SK-N-SH treated with all-trans-retinoic acid at 6 μM for 48 hours (cell line): ENCODE data around the gene CDK5R1.

Source experiments
- ATAC-seq: fragments of 200-7000 bp; cut with Tn5 transposase; 3 replicates; pipeline ENCODE4 v1.9.1; 2020; ENCODE audit warnings: mild to moderate bottlenecking, moderate library complexity
- ARNTL ChIP-seq: fragments of 450-650 bp; formaldehyde crosslinking; IDR thresholded peaks from 2 replicates; pipeline ENCODE4 v1.5.0; 2020; ENCODE audit warnings: low read depth, mild to moderate bottlenecking, moderate library complexity, borderline replicate concordance
- BACH2 ChIP-seq: fragments of 250-450 bp; sonication (Bioruptor Pico); IDR thresholded peaks from 2 replicates; pipeline ENCODE4 v1.9.0; 2021; ENCODE audit warnings: mild to moderate bottlenecking, borderline replicate concordance
- CSDC2 ChIP-seq: fragments of 250-450 bp; sonication (Bioruptor Pico); IDR thresholded peaks from 2 replicates; pipeline ENCODE4 v1.5.0; 2020; ENCODE audit warnings: mild to moderate bottlenecking, moderate library complexity
- ESRRG ChIP-seq: fragments of 250-450 bp; sonication (Bioruptor Pico); IDR thresholded peaks from 2 replicates; pipeline ENCODE4 v1.6.1; 2021; ENCODE audit warnings: mild to moderate bottlenecking
- GLIS3 ChIP-seq: fragments of 250-450 bp; sonication (Bioruptor Pico); IDR thresholded peaks from 2 replicates; pipeline ENCODE4 v1.5.0; 2020; ENCODE audit warnings: mild to moderate bottlenecking, moderate library complexity
- ISL1 ChIP-seq: fragments of 250-450 bp; sonication (Bioruptor Pico); IDR thresholded peaks from 2 replicates; pipeline ENCODE4 v2.1.2; 2022; ENCODE audit warnings: mild to moderate bottlenecking, moderate library complexity
- OSR1 ChIP-seq: fragments of 250-450 bp; sonication (Bioruptor Pico); IDR thresholded peaks from 2 replicates; pipeline ENCODE4 v1.8.0; 2022; ENCODE audit warnings: moderate library complexity, mild to moderate bottlenecking, inconsistent platforms
- PATZ1 ChIP-seq: fragments of 250-450 bp; sonication (Bioruptor Pico); IDR thresholded peaks from 2 replicates; pipeline ENCODE4 v1.8.0; 2020; ENCODE audit warnings: mild to moderate bottlenecking, moderate library complexity, borderline replicate concordance
- PPARA ChIP-seq: fragments of 250-450 bp; sonication (Bioruptor Pico); IDR thresholded peaks from 2 replicates; pipeline ENCODE4 v1.5.0; 2020; ENCODE audit warnings: mild to moderate bottlenecking, borderline replicate concordance
- RARB ChIP-seq: fragments of 250-450 bp; sonication (Bioruptor Pico); IDR thresholded peaks from 2 replicates; pipeline ENCODE4 v1.8.0; 2021; ENCODE audit warnings: mild to moderate bottlenecking, moderate library complexity
- SNAI2 ChIP-seq: fragments of 250-450 bp; sonication (Bioruptor Pico); IDR thresholded peaks from 2 replicates; pipeline ENCODE4 v1.5.0; 2020; ENCODE audit warnings: mild to moderate bottlenecking, moderate library complexity
- TOX ChIP-seq: fragments of 250-450 bp; sonication (Bioruptor Pico); IDR thresholded peaks from 2 replicates; pipeline ENCODE4 v1.8.0; 2021; ENCODE audit warnings: mild to moderate bottlenecking, moderate library complexity, borderline replicate concordance
- TSHZ2 ChIP-seq: fragments of 250-450 bp; sonication (Bioruptor Pico); IDR thresholded peaks from 2 replicates; pipeline ENCODE4 v1.5.0; 2020; ENCODE audit warnings: mild to moderate bottlenecking, moderate library complexity
- ZC3H10 ChIP-seq: fragments of 250-450 bp; sonication (Bioruptor Pico); IDR thresholded peaks from 2 replicates; pipeline ENCODE4 v1.5.1; 2021; ENCODE audit warnings: mild to moderate bottlenecking, moderate library complexity
- ZFP3 ChIP-seq: fragments of 250-450 bp; sonication (Bioruptor Pico); IDR thresholded peaks from 2 replicates; pipeline ENCODE4 v1.5.0; 2020; ENCODE audit warnings: mild to moderate bottlenecking, moderate library complexity
- ZNF565 ChIP-seq: fragments of 450-650 bp; formaldehyde crosslinking; conservative IDR thresholded peaks from 2 replicates; pipeline ENCODE4 v1.5.0; 2020; ENCODE audit warnings: low read depth, mild to moderate bottlenecking, moderate library complexity
- ZNF8 ChIP-seq: fragments of 450-650 bp; formaldehyde crosslinking; IDR thresholded peaks from 2 replicates; pipeline ENCODE4 v1.5.0; 2020; ENCODE audit warnings: mild to moderate bottlenecking, moderate library complexity
- TF ChIP-seq, protein P1 (sequence below): fragments of 250-450 bp; sonication (Bioruptor Pico); IDR thresholded peaks from 2 replicates; pipeline ENCODE4 v1.5.1; 2021; ENCODE audit warnings: mild to moderate bottlenecking, moderate library complexity
- TF ChIP-seq, protein P2 (sequence below): fragments of 250-450 bp; sonication (Bioruptor Pico); IDR thresholded peaks from 2 replicates; pipeline ENCODE4 v1.5.1; 2020; ENCODE audit warnings: low read depth, mild to moderate bottlenecking, moderate library complexity

CDK5R1 gene

DNA sequence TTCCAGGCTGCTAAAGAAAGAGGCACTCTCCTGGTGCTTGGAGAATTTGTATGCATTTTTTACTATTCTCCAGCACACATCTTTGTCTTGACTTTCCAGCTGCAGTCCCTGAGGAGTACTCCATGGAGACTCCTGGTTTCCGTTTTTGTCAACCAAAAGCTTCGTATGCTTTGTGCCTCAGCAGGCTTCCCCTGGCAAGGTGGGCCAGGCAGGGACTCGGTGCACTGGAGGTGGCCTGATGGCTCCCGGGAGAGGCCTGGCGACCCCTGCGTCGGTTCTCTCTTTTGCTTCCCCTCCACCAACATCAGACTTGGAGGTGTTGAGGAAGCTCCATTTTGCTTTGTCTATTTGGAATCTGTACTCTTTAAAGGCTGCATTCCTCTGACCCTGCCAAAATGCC lies 23.7 kb downstream of the CDK5R1 start:
- ATAC-seq, result no peak
- TF ChIP-seq GLIS3 (CRISPR knock-in tag) (no peak), BACH2 (CRISPR knock-in tag) (no peak)
- TF ChIP-seq, protein P1, sequence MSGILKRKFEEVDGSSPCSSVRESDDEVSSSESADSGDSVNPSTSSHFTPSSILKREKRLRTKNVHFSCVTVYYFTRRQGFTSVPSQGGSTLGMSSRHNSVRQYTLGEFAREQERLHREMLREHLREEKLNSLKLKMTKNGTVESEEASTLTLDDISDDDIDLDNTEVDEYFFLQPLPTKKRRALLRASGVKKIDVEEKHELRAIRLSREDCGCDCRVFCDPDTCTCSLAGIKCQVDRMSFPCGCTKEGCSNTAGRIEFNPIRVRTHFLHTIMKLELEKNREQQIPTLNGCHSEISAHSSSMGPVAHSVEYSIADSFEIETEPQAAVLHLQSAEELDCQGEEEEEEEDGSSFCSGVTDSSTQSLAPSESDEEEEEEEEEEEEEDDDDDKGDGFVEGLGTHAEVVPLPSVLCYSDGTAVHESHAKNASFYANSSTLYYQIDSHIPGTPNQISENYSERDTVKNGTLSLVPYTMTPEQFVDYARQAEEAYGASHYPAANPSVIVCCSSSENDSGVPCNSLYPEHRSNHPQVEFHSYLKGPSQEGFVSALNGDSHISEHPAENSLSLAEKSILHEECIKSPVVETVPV (CRISPR knock-in tag), result no peak

GRCh38 chr17:32512328-32512727 lies 25.5 kb downstream of the CDK5R1 start:
- ATAC-seq, result no peak
- TF ChIP-seq OSR1 (CRISPR knock-in tag), result no peak
- TF ChIP-seq, protein P1 (CRISPR knock-in tag), result no peak

- TF ChIP-seq ZNF8 (CRISPR knock-in tag) (no peak), ZNF565 (no peak), CSDC2 (CRISPR knock-in tag) (no peak), BACH2 (CRISPR knock-in tag) (no peak), PATZ1 (no peak), RARB (CRISPR knock-in tag) (no peak), OSR1 (CRISPR knock-in tag) (no peak), ARNTL (no peak), TSHZ2 (CRISPR knock-in tag) (no peak)
- TF ChIP-seq, protein P1 (CRISPR knock-in tag), result no peak
- ATAC-seq, result no peak
Measured at GRCh38 chr17:32513579-32513978, 26.8 kb downstream of the CDK5R1 start.

GRCh38 chr17:32514606-32515005 lies 27.8 kb downstream of the CDK5R1 start:
- no peak for ATAC-seq
- TF ChIP-seq TOX (CRISPR knock-in tag) (no peak), RARB (CRISPR knock-in tag) (no peak), CSDC2 (CRISPR knock-in tag) (no peak), ISL1 (CRISPR knock-in tag) (no peak), ZNF8 (CRISPR knock-in tag) (no peak), BACH2 (CRISPR knock-in tag) (no peak), ZC3H10 (CRISPR knock-in tag) (no peak), ZFP3 (no peak), PPARA (CRISPR knock-in tag) (no peak), ESRRG (no peak), GLIS3 (CRISPR knock-in tag) (no peak), SNAI2 (CRISPR knock-in tag) (no peak), ZNF565 (no peak)
- TF ChIP-seq, protein P2, sequence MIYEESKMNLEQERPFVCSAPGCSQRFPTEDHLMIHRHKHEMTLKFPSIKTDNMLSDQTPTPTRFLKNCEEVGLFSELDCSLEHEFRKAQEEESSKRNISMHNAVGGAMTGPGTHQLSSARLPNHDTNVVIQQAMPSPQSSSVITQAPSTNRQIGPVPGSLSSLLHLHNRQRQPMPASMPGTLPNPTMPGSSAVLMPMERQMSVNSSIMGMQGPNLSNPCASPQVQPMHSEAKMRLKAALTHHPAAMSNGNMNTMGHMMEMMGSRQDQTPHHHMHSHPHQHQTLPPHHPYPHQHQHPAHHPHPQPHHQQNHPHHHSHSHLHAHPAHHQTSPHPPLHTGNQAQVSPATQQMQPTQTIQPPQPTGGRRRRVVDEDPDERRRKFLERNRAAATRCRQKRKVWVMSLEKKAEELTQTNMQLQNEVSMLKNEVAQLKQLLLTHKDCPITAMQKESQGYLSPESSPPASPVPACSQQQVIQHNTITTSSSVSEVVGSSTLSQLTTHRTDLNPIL, result no peak
- TF ChIP-seq, protein P1 (CRISPR knock-in tag), result no peak
